K562 (cell line): Measurements from ENCODE around the gene DSPP. TPM values are rescaled to one million over a fixed set of nuclear protein-coding genes. Genes with fewer than 3 reads are reported as not detected.

Experiments used
- ATAC-seq: fragments of 200-7000 bp; cut with Tn5 transposase; 3 replicates; pipeline ENCODE4 v1.9.1; 2020; ENCODE audit warnings: moderate library complexity
- BruUV-seq: library from RNA; stranded (reverse); fragments of 400-500 nt; replicated peaks from 2 replicates; lab custom pipeline; 2021; lab: Mats Ljungman, UMichigan
- CTCF ChIA-PET: fragments of 300-600 bp; formaldehyde crosslinking; extraction: SDS; loops from one replicate; lab custom pipeline; 2021; ENCODE audit warnings: low intra/inter-chr PET ratio; lab: Yijun Ruan, JAX
- POLR2A ChIA-PET: fragments of 300-600, 350-650 bp; sonication (Branson Sonifier 250); formaldehyde crosslinking; extraction: SDS; loops from one replicate; lab custom pipeline; 2021; ENCODE audit warnings: antibody characterized with exemption, inconsistent platforms; lab: Yijun Ruan, JAX
- DNase-seq, 4 experiments: peaks; one replicate each; pipeline versions ENCODE4 v3.0.0 to v3.0.0-alpha.2; 2011 to 2018; ENCODE audit warnings: low spot score in 3 of 4, mixed read lengths in 3 of 4; ENCODE audit errors: extremely low read depth in 1 of 4
- FAIRE-seq: peaks from 2 replicates; lab custom pipeline; 2011; peaks lifted over from hg19 to GRCh38; lab: Jason Lieb, UNC
- H2AFZ ChIP-seq: 2 replicates; pipeline ENCODE4 v1.6.0; 2011; ENCODE audit warnings: low read depth, low read length, control low read depth, inconsistent platforms
- H3K27ac ChIP-seq: fragments of 200-600 bp; 3 replicates; pipeline ENCODE4 v1.8.0; 2011; ENCODE audit warnings: low read depth, mild to moderate bottlenecking, control low read depth, inconsistent platforms, low read length, moderate library complexity, mixed read lengths; ENCODE audit errors: extremely low read depth
- H3K27me3 ChIP-seq, 2 experiments: fragments of 300-600 bp in 1 of 2; 2 replicates in 1 of 2; 3 replicates in 1 of 2; pipeline versions ENCODE4 v1.6.0 to v1.8.0; 2011; ENCODE audit warnings: inconsistent platforms in 2 of 2, low read length in 2 of 2, mild to moderate bottlenecking in 1 of 2, mixed read lengths in 1 of 2, moderate library complexity in 1 of 2; ENCODE audit not compliant: control insufficient read depth in 2 of 2, insufficient read depth in 2 of 2
- H3K36me3 ChIP-seq: fragments of 300-600 bp; 3 replicates; pipeline ENCODE4 v1.8.0; 2011; ENCODE audit warnings: mild to moderate bottlenecking, low read length, inconsistent platforms; ENCODE audit not compliant: control insufficient read depth, insufficient read depth
- H3K4me1 ChIP-seq, 2 experiments: fragments of 200-600 bp in 1 of 2; replicated peaks in 1 of 2; 2 replicates in 1 of 2; 3 replicates in 1 of 2; pipeline versions ENCODE4 v1.5.1 to v1.8.0; 2011; ENCODE audit warnings: inconsistent platforms in 2 of 2, low read length in 2 of 2, mild to moderate bottlenecking in 1 of 2, mixed read lengths in 1 of 2, moderate library complexity in 1 of 2; ENCODE audit not compliant: control insufficient read depth in 2 of 2, insufficient read depth in 2 of 2
- H3K4me2 ChIP-seq: 2 replicates; pipeline ENCODE4 v1.6.1; 2011; ENCODE audit warnings: low read length, control low read depth, inconsistent platforms, mixed read lengths; ENCODE audit not compliant: insufficient read depth
- H3K4me3 ChIP-seq: fragments of 200-600 bp; sonication (generic), shearing (Covaris generic); 2 replicates; pipeline ENCODE4 v1.5.1; 2016; ENCODE audit warnings: control low read depth, inconsistent platforms
- H3K79me2 ChIP-seq: fragments of 200-600 bp; 3 replicates; pipeline ENCODE4 v1.8.0; 2011; ENCODE audit warnings: low read length, inconsistent platforms; ENCODE audit not compliant: control insufficient read depth, insufficient read depth
- H3K9ac ChIP-seq, 2 experiments: 2 replicates each; pipeline versions ENCODE4 v1.6.0 to v1.6.1; 2011; ENCODE audit warnings: low read depth in 2 of 2, low read length in 2 of 2, control low read depth in 1 of 2, inconsistent platforms in 1 of 2, mild to moderate bottlenecking in 1 of 2, mixed read lengths in 1 of 2; ENCODE audit not compliant: insufficient read depth in 1 of 2
- H3K9me1 ChIP-seq: one replicate; pipeline ENCODE4 v1.6.0; 2011; ENCODE audit warnings: inconsistent platforms, mild to moderate bottlenecking, low read length, moderate library complexity; ENCODE audit not compliant: control insufficient read depth, insufficient read depth
- H3K9me3 ChIP-seq: replicated peaks from 2 replicates; pipeline ENCODE4 v1.5.1; 2011; ENCODE audit warnings: low read depth, low read length, inconsistent platforms; ENCODE audit not compliant: control insufficient read depth, insufficient read depth
- H4K20me1 ChIP-seq: replicated peaks from 2 replicates; pipeline ENCODE4 v1.6.1; 2011; ENCODE audit warnings: low read length, inconsistent platforms, mixed read lengths; ENCODE audit not compliant: control insufficient read depth, insufficient read depth
- BDP1 ChIP-seq: IDR thresholded peaks from 3 replicates; pipeline ENCODE4 v1.6.1; 2011; ENCODE audit not compliant: insufficient read length, insufficient read depth
- CXXC5 ChIP-seq: fragments of 250-450 bp; sonication (Bioruptor Pico); IDR thresholded peaks from 2 replicates; pipeline ENCODE4 v1.8.0; 2022; ENCODE audit warnings: inconsistent platforms, mild to moderate bottlenecking, moderate library complexity
- ELF2 ChIP-seq: fragments of 250-450 bp; sonication (Bioruptor Pico); IDR thresholded peaks from 2 replicates; pipeline ENCODE4 v1.5.0; 2021; ENCODE audit warnings: mild to moderate bottlenecking
- FOSL1 ChIP-seq: fragments of 200-800 bp; sonication (Bioruptor generic); conservative IDR thresholded peaks from 2 replicates; pipeline ENCODE4 v1.6.1; 2016; ENCODE audit warnings: missing genetic modification characterization, missing compliant biosample characterization
- FOXP1 ChIP-seq: sonication (generic); formaldehyde crosslinking; IDR thresholded peaks from 2 replicates; pipeline ENCODE4 v1.8.0; 2022; ENCODE audit warnings: mild to moderate bottlenecking, missing genetic modification reagents
- GTF2F1 ChIP-seq: IDR thresholded peaks from 2 replicates; pipeline ENCODE4 v1.6.1; 2011; ENCODE audit warnings: low read depth, low read length, improper control_type of control experiment
- KLF6 ChIP-seq: fragments of 250-450 bp; sonication (Bioruptor Pico); IDR thresholded peaks from 2 replicates; pipeline ENCODE4 v1.4.0; 2020; ENCODE audit warnings: mild to moderate bottlenecking, moderate library complexity, borderline replicate concordance
- RBM22 ChIP-seq: fragments of 200-400 bp; formaldehyde crosslinking; IDR thresholded peaks from 2 replicates; pipeline ENCODE4 v1.6.1; 2018; ENCODE audit warnings: low read length, low read depth; ENCODE audit not compliant: poor library complexity, severe bottlenecking
- SRSF1 ChIP-seq: fragments of 200-400 bp; formaldehyde crosslinking; IDR thresholded peaks from 2 replicates; pipeline ENCODE4 v1.6.1; 2017; ENCODE audit warnings: mild to moderate bottlenecking, low read depth, low read length, moderate library complexity
- ZNF124 ChIP-seq: sonication (generic); formaldehyde crosslinking; IDR thresholded peaks from 2 replicates; pipeline ENCODE4 v1.8.1; 2022; ENCODE audit warnings: missing genetic modification reagents
- ZNF232 ChIP-seq: sonication (generic); formaldehyde crosslinking; IDR thresholded peaks from 2 replicates; pipeline ENCODE4 v1.8.0; 2022; ENCODE audit warnings: mild to moderate bottlenecking, missing genetic modification reagents
- ZNF395 ChIP-seq: fragments of 200-800 bp; sonication (Bioruptor generic); IDR thresholded peaks from 2 replicates; pipeline ENCODE4 v1.6.1; 2017; ENCODE audit warnings: missing genetic modification characterization, missing compliant biosample characterization
- ZNF586 ChIP-seq: fragments of 450-650 bp; formaldehyde crosslinking; conservative IDR thresholded peaks from 2 replicates; pipeline ENCODE4 v1.4.0; 2020; ENCODE audit warnings: mild to moderate bottlenecking, moderate library complexity
- ZNF75A ChIP-seq: fragments of 450-650 bp; formaldehyde crosslinking; IDR thresholded peaks from 2 replicates; pipeline ENCODE4 v1.4.0; 2020; ENCODE audit warnings: mild to moderate bottlenecking
- WGBS: fragments of 100-300 bp; shearing (Covaris generic); methylation state at CpG from one replicate; pipeline ENCODE4 v1.1.6; 2016; ENCODE audit warnings: low coverage, mixed read lengths; ENCODE audit not compliant: insufficient coverage; ENCODE audit errors: missing lambda C conversion rate; 5-methylcytosine and 5-hydroxymethylcytosine counted together
- in situ Hi-C: fragments of 300-500 bp; cut with MboI; formaldehyde crosslinking; loops from 4 replicates; pipeline ENCODE4 v1.15.0; 2018; ENCODE audit warnings: inconsistent platforms, mixed read lengths
- intact Hi-C: fragments of 100-400 bp; cut with micrococcal nuclease; formaldehyde crosslinking; loops from 2 replicates; pipeline ENCODE4 v1.14.2; 2022
- polyA plus RNA-seq, 8 experiments: library from polyadenylated mRNA; depleted of rRNA in 4 of 8; stranded (reverse) in 5 of 8; unstranded in 3 of 8; fragments of >200 nt; fragmentation: Nextera tagmentation in 2 of 8; fragmentation: Illumina TruSeq in 1 of 8; extraction: Ambion mirVana in 2 of 8; extraction: Trizol in 1 of 8; gene quantifications; 2 replicates each; pipeline versions ENCODE4 v1.2.1 to v1.2.3, GENCODE V29; 2011 to 2014; ENCODE audit warnings: inconsistent platforms in 1 of 8, missing spikeins in 1 of 8
- total RNA-seq, 7 experiments: library from RNA; depleted of rRNA in 6 of 7; stranded (reverse); fragments of >200 nt in 6 of 7; fragmentation: Illumina TruSeq in 2 of 7; extraction: Trizol in 2 of 7; gene quantifications; 2 replicates each; pipeline versions ENCODE4 v1.2.1 to v1.2.3, GENCODE V29; 2011 to 2021; ENCODE audit warnings: low replicate concordance in 1 of 7
- TF ChIP-seq, protein P1 (sequence below): fragments of 450-650 bp; formaldehyde crosslinking; IDR thresholded peaks from 2 replicates; pipeline ENCODE4 v1.4.0; 2022; ENCODE audit warnings: missing genetic modification characterization
- TF ChIP-seq, protein P2 (sequence below): sonication (generic); formaldehyde crosslinking; IDR thresholded peaks from 2 replicates; pipeline ENCODE4 v1.5.0; 2020; ENCODE audit warnings: missing genetic modification reagents

DSPP gene
- total and polyA plus RNA-seq, 9 of the 15 experiments (the other 6 are each of a cell fraction or from before 2014, with no cell fraction given) = not detected

DNA sequence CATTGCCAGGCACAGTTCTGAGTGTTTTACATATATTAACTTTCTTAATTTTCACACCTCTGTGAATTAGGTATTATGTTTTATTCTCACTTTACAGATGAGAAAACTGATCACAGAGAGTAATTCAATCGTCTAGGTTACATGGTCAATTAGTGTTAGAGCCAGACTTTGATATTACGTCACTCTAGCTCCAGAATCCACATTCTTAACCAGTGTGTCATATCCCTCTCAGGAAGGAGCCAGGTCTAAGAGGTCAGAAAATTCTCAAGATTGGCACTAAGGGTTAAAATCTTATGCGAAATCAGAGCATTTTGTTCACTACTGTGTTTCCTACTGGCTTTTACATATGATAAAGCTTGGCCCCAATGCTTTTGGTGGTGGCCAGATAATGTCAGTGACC, 49.2 kb downstream of the DSPP start (continued):
- TF ChIP-seq ZNF395 (CRISPR knock-in tag) (no peak), ZNF75A (no peak), CXXC5 (CRISPR knock-in tag) (no peak), ZNF124 (no peak)

GRCh38 chr4:87659247-87659931, 51.1 kb downstream of the DSPP start:
- Histone ChIP-seq H3K27me3 (peaks cover 0 to 12% of the 10 kb centered on the region in 2 experiments; a peak in 2 of 5 replicates), H3K27ac (no peak overlapping the region), H3K4me2 (no peak overlapping the region), H3K9ac (no peak overlapping the region), H3K9me1 (no peaks in the 10 kb centered on the region), H3K79me2 (no peaks in the 10 kb centered on the region), H3K36me3 (no peaks in the 10 kb centered on the region), H3K4me3 (no peak overlapping the region), H3K9me3 (no peaks in the 10 kb centered on the region), H3K4me1 (no peaks in the 10 kb centered on the region), H4K20me1 (no peaks in the 10 kb centered on the region), H2AFZ (no peak overlapping the region)
- TF ChIP-seq ZNF232 (CRISPR knock-in tag) (no peak), RBM22 (no peak), BDP1 (no peak), SRSF1 (no peak), FOSL1 (tag) (no peak), ZNF586 (CRISPR knock-in tag) (no peak), ELF2 (CRISPR knock-in tag) (no peak), FOXP1 (no peak), KLF6 (CRISPR knock-in tag) (no peak), GTF2F1 (no peak)
- TF ChIP-seq, protein P1, sequence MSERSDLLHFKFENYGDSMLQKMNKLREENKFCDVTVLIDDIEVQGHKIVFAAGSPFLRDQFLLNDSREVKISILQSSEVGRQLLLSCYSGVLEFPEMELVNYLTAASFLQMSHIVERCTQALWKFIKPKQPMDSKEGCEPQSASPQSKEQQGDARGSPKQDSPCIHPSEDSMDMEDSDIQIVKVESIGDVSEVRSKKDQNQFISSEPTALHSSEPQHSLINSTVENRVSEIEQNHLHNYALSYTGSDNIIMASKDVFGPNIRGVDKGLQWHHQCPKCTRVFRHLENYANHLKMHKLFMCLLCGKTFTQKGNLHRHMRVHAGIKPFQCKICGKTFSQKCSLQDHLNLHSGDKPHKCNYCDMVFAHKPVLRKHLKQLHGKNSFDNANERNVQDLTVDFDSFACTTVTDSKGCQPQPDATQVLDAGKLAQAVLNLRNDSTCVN = no peak
- TF ChIP-seq, protein P2, sequence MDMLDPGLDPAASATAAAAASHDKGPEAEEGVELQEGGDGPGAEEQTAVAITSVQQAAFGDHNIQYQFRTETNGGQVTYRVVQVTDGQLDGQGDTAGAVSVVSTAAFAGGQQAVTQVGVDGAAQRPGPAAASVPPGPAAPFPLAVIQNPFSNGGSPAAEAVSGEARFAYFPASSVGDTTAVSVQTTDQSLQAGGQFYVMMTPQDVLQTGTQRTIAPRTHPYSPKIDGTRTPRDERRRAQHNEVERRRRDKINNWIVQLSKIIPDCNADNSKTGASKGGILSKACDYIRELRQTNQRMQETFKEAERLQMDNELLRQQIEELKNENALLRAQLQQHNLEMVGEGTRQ = no peak
- no TSS peak for BruUV-seq
- CTCF ChIA-PET = no interaction called here
- POLR2A ChIA-PET = interaction anchor here (2.6 kb wide), 1 partner anchor 11 kb away, joined by 6 read pairs; no protein-coding TSS in a partner anchor
- intact Hi-C loops (no loop called here), in situ Hi-C loops (no loop called here)
- WGBS = 3% methylated on average over 3 of the region's 3 CpGs
- no peak for ATAC-seq
- no peak for FAIRE-seq
- no peak for DNase-seq
